Neural cell (in vitro differentiated cells): ENCODE results near the gene EYS.

Experiments used
- EZH2 ChIP-seq: fragments of 200-600, 300-800 bp; shearing (Covaris generic), sonication (generic); IDR thresholded peaks from 2 replicates; pipeline ENCODE4 v1.6.1; 2014; ENCODE audit warnings: antibody characterized with exemption, low read length, borderline replicate concordance, mild to moderate bottlenecking; ENCODE audit not compliant: insufficient read depth, poor library complexity, severe bottlenecking
- TF ChIP-seq, protein P1 (sequence below): fragments of 450-650 bp; IDR thresholded peaks from 2 replicates; pipeline ENCODE4 v1.5.1; 2014; ENCODE audit warnings: antibody characterized with exemption, mild to moderate bottlenecking, moderate library complexity; ENCODE audit not compliant: poor library complexity, severe bottlenecking

DNA sequence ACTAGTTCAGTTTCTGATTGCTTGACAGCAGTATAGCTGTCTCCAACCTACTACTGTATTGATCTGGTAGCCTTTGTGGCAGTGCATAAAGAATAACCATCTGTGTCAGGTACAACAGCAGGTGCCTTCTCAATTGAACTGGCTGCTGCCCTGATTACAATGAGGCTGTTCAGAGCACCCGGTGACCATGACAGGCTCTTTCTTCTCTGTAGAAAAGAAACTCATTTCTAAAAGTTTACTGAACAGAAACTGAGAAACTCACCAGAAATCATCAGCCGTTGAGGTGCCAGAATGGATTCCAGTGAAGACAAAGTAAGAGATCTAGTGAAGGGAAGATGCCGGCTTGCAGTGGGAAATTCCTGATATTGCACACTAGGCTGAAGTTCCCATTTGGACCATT lies 1117.1 kb downstream of the EYS start:
- TF ChIP-seq, protein P1, sequence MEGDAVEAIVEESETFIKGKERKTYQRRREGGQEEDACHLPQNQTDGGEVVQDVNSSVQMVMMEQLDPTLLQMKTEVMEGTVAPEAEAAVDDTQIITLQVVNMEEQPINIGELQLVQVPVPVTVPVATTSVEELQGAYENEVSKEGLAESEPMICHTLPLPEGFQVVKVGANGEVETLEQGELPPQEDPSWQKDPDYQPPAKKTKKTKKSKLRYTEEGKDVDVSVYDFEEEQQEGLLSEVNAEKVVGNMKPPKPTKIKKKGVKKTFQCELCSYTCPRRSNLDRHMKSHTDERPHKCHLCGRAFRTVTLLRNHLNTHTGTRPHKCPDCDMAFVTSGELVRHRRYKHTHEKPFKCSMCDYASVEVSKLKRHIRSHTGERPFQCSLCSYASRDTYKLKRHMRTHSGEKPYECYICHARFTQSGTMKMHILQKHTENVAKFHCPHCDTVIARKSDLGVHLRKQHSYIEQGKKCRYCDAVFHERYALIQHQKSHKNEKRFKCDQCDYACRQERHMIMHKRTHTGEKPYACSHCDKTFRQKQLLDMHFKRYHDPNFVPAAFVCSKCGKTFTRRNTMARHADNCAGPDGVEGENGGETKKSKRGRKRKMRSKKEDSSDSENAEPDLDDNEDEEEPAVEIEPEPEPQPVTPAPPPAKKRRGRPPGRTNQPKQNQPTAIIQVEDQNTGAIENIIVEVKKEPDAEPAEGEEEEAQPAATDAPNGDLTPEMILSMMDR, result no peak
- TF ChIP-seq EZH2, result no peak
